ENCODE data around the gene CTNND1.

DNA sequence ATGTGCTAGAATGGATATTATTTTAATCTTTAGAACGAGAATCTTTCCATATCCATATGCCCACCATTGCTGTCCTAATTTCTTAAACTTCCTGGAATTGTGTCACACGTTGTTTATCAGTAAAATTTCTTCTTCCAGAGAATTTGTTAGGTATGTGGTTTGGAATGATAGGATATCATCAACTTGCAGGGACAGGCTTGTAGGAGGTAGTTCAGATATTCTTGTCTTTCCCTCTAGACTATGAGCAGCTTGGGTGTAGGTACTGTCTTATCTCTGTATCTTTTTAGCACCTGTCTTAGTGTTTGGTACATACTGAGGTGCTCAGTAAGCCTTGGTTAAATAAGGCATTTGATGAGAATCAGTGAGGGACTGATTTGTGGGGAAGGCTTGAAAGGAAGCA lies 3.4 kb downstream of the CTNND1 start:
- TF ChIP-seq, protein P1, sequence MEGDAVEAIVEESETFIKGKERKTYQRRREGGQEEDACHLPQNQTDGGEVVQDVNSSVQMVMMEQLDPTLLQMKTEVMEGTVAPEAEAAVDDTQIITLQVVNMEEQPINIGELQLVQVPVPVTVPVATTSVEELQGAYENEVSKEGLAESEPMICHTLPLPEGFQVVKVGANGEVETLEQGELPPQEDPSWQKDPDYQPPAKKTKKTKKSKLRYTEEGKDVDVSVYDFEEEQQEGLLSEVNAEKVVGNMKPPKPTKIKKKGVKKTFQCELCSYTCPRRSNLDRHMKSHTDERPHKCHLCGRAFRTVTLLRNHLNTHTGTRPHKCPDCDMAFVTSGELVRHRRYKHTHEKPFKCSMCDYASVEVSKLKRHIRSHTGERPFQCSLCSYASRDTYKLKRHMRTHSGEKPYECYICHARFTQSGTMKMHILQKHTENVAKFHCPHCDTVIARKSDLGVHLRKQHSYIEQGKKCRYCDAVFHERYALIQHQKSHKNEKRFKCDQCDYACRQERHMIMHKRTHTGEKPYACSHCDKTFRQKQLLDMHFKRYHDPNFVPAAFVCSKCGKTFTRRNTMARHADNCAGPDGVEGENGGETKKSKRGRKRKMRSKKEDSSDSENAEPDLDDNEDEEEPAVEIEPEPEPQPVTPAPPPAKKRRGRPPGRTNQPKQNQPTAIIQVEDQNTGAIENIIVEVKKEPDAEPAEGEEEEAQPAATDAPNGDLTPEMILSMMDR (IDR thresholded peaks at IDR 0.05): no peak
- TF ChIP-seq POLR2A (IDR thresholded peaks at IDR 0.05): no peak
